Measurements from ENCODE around the gene AOX1.
"Not testable (repeated sequence)": the region's sequence is repeated elsewhere in the genome, so short reads cannot be mapped to it uniquely, and the experiment has no call there.

AOX1 gene

GRCh38 chr2:200670313-200670712, 84.5 kb downstream of the AOX1 start:
- no peak for DNase-seq

GRCh38 chr2:200670751-200671150, 84.9 kb downstream of the AOX1 start:
- no peak for DNase-seq

- no peak for DNase-seq
Observed at GRCh38 chr2:200673191-200673590, 87.4 kb downstream of the AOX1 start.

GRCh38 chr2:200674837-200675236, 89.0 kb downstream of the AOX1 start:
- DNase-seq, result no peak

DNA sequence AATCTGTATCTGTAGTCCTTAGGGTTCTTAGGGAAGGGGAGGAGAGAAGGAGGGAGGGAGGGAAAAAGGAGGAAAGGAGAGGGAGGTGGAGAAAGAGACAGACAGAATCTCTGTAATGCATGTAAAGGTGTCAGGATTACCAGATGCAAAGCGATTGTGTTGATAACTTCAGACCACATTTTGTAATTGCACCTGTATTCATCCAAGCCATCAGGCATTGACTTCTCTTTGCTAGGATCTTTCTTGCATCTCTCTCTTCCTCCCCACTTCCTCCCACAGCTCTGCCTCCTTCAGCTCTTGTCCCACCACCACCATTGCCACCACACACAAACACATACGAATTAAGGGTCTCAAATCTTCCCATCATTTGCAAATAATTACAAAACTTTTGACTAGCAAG, 91.4 kb downstream of the AOX1 start:
- DNase-seq, result no peak

GRCh38 chr2:200677721-200678532, 92.1 kb downstream of the AOX1 start:
- DNase-seq, result no peak

GRCh38 chr2:200679127-200679526, 93.3 kb downstream of the AOX1 start:
- no peak for DNase-seq

DNA sequence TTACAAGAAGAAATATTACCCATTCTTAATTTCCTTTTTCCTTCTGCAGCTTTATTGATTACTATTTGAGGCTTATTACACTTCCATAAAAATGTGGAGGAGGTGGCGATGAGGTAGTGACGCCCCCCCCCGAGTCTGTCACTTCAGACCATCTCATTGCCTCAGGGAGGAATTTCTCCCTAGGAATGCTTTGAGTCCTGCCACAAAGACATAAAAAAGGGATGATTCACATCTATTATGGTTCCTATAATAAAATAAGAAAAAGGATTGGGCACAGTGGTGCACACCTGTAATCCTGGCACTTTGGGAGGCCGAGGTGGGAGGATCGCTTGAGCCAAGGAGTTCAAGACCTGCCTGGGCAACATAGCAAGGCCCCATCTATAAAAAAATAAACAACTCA, 93.7 kb downstream of the AOX1 start:
- no peak for DNase-seq

GRCh38 chr2:200681697-200682096, 95.9 kb downstream of the AOX1 start:
- no peak for DNase-seq

DNA sequence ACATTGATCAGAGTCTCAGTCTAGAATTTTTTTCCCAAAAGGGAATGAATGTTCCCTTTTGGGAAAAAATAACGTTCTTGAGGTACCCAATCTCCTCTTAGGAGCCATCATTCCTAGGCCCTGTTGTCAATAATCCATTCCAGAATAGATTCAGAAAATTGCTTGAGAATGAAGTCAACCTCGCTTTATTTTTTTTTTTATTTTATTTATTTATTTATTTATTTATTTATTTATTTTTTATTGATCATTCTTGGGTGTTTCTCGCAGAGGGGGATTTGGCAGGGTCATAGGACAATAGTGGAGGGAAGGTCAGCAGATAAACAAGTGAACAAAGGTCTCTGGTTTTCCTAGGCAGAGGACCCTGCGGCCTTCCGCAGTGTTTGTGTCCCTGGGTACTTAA, 96.6 kb downstream of the AOX1 start:
- DNase-seq, result not testable (repeated sequence)

GRCh38 chr2:200687922-200688920, 102.4 kb downstream of the AOX1 start:
- DNase-seq, result no peak

DNA sequence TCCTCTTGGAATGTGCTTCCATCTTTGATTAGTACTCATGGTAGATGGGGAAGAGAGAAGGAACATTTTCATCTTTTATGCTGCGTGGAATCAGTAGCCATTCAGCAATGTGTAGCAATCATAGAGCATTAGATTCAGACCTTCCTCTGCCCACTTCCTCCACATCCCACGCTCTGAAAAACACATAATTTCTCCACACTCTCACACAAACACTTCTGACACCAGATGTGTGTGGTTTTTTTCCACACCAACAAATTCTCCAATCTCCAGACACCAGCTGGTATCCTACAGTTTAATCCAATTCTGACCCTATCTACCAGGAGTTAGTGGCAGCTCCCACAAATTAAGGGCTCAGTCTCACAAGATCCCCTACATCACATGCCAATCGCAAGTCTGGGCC, 103.3 kb downstream of the AOX1 start:
- no peak for DNase-seq

DNA sequence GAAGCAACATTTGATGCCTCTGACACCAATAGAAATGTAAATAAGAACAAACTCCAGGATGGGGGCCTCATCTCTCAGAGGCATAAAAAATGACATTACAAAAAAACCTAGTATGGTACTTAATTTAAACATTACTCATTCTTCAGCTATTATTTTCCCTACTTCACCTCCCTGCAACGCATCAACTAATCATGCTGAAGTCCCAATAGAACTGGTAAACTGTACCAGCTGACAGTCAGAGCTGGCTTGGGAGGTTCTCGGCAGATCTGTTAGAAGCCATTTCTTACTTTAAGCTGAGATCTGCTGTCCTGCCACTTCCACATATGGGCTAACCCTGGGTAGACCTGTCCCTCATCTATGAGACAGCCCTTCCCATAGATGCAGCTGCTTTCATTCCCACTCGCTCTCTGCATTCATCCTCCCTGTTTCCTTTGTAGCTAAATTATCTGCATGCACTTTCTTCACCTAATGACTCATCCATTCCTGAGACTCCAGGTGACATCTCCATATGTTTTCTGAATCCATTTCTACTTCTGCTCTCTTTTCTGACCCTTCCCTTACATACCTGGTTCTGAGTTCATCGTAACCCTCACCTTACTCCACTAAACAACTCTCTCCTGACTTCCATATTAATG, 108.1 kb downstream of the AOX1 start:
- no peak for DNase-seq

- no peak for DNase-seq
Observed at GRCh38 chr2:200695191-200695590, 109.4 kb downstream of the AOX1 start.

DNA sequence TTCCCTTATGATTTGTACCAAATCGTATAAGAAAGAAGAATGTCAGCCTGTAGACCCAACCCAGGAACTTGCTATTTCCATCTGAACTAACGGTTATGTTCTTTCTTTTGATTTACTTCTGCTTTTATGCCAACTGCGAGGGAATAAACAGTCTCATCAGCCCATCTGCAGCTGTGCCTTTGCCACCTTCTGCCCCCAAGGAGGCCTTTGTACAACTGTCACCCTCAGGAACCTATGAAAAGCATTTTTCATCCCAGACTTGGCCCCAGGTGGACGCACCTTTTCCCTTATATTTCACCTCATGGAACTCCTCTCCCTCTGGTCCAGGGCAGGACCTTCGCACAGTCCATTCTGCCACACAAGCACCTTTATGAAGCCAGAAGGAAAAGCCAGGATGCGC, 109.8 kb downstream of the AOX1 start:
- DNase-seq, result no peak

DNA sequence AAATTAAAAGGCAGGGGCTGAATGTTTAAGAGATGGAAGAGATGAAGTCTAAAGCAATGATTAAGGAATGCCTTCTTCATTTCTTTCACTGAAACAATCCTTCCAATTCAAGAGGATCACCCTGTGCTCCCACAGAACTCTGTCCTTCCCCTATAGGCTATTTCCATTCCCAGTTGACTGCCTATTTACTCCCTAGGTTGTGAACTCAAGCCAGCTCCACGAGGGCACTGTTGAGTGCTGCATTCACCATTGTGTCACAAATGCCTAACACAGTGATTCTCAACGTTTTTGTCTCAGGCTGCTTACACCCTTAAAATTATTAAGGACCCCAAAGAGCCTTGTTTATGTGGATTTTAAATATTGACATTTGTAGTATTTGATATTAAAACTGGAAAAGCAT, 112.4 kb downstream of the AOX1 start:
- no peak for DNase-seq

DNA sequence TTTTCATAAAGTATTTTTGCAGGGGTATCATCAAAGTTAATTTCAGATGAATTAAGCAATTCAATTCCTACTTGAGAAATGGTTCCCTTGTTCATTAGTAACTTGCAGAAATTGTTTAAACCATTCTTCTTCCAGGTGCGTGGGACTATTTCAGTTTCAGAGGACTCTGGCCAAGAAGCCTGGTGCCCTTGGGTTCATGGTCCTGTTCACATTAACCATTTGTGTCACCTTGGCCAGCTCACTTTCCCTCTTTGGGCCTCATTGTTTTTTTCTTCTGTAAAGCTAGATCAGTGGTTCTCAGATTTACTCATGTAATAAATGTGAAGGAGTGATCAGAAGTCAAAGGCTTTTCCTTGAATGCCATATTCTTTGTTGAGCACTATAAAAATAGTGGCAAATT, 113.5 kb downstream of the AOX1 start:
- no peak for DNase-seq

DNA sequence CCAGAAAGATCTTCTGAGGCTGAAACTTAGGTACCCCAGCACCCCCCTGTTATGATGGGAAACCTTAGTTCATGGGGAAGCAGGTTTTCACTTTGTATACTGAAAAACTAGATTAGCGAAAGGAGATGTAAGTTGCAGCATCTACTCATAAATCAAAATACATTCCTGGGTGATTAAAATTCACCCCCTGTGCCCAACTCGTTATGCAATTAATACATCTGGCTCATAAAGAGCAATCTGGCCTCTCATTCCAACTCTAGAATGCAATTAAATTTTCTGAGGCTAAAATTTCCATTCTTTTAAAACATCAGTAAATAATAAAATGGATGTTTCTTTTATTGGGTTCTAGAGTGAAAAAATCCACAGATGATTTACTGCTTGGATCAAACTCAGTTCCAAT, 115.0 kb downstream of the AOX1 start:
- DNase-seq, result no peak

- DNase-seq, result no peak
Observed at GRCh38 chr2:200702044-200702443, 116.2 kb downstream of the AOX1 start.

DNA sequence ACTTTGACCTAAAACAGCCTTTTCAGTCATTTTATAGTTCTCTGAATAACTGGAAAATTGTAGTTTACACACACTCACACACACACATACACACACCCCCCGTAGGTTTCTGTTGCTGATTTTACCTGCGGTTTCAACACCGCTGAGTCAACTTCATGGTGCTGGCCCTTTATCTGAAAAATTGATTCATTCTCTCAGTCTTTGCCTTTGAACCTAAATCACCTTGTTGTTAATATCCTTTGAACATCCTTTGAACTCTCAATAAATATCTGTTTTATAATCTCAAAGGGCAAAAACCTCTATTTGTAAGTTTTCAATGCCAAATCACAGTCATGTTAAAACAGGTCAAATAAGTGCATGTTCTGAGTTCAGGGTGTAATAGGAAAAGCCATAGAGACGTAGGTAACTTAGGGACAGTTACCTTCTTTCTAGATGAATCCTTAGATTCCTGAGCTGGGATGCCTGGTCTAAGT, 116.9 kb downstream of the AOX1 start:
- no peak for DNase-seq

GRCh38 chr2:200703127-200703925, 117.5 kb downstream of the AOX1 start:
- DNase-seq, result no peak

GRCh38 chr2:200703926-200704637, 118.3 kb downstream of the AOX1 start:
- DNase-seq, result no peak

All from effector CD8-positive, alpha-beta T cell (primary cell).